Testis (tissue), 3 donors: ENCODE data around the gene PGM1. TPM values are rescaled to one million over a fixed set of nuclear protein-coding genes. Genes with fewer than 3 reads are reported as not detected.

Experiments used
- DNase-seq: peaks from one replicate; pipeline ENCODE4 v3.0.0-alpha.2; 2019
- H3K27ac ChIP-seq, 2 donors: fragments of 200-600 bp; sonication (generic); one replicate each; pipeline ENCODE4 v1.5.1; 2019
- H3K27me3 ChIP-seq: fragments of 200-600 bp; sonication (generic); one replicate; pipeline ENCODE4 v1.5.1; 2019
- H3K36me3 ChIP-seq: fragments of 200-600 bp; sonication (generic); one replicate; pipeline ENCODE4 v1.5.1; 2017; ENCODE audit warnings: low read depth; ENCODE audit errors: missing control alignments
- H3K4me1 ChIP-seq: fragments of 200-600 bp; sonication (generic); one replicate; pipeline ENCODE4 v1.5.1; 2019
- H3K4me3 ChIP-seq, 2 donors: fragments of 200-600 bp; sonication (generic); one replicate each; pipeline ENCODE4 v1.5.1; 2017 to 2019
- H3K9me3 ChIP-seq: fragments of 200-600 bp; sonication (generic); one replicate; pipeline ENCODE4 v1.5.1; 2017
- POLR2A ChIP-seq: fragments of 450-650 bp; IDR thresholded peaks from one replicate; pipeline ENCODE4 v1.6.1; 2017; ENCODE audit warnings: antibody characterized with exemption, mild to moderate bottlenecking, moderate library complexity
- WGBS, 2 donors: methylation state at CpG; one replicate each; pipeline ENCODE4 v1.1.5; 2018; 5-methylcytosine and 5-hydroxymethylcytosine counted together
- intact Hi-C: fragments of 100-400 bp; cut with DNase I; formaldehyde crosslinking; loops from one replicate; pipeline ENCODE4 v1.15.1; 2023; ENCODE audit warnings: low total_unique reads
- polyA plus RNA-seq: library from polyadenylated mRNA; stranded (reverse); fragments of 350-450 nt; fragmentation: Illumina TruSeq; extraction: RNeasy Lipid Tissue Mini Kit (QIAGEN cat#74804); gene quantifications from one replicate; pipeline ENCODE4 v1.2.3, GENCODE V29; 2014; ENCODE audit warnings: low read depth, low replicate concordance; ENCODE audit not compliant: insufficient read depth
- total RNA-seq, 2 donors: library from RNA; depleted of rRNA; stranded (reverse); fragments of >200 nt; gene quantifications; one replicate each; pipeline ENCODE4 v1.2.3, GENCODE V29; 2016
- TF ChIP-seq, protein P1 (sequence below), 3 experiments: fragments of 450-650 bp in 2 of 3; fragments of 200-600 bp in 1 of 3; sonication (generic) in 1 of 3; IDR thresholded peaks; one replicate each; pipeline ENCODE4 v1.5.1; 2016 to 2019; ENCODE audit warnings: antibody characterized with exemption in 3 of 3, mild to moderate bottlenecking in 2 of 3, moderate library complexity in 1 of 3

PGM1 gene
- total and polyA plus RNA-seq, 3 donors from 2014 or later, result 23.2 to 27.7 (median 27.5) TPM

GRCh38 chr1:63603810-63604209 is 10.6 kb downstream of the PGM1 start:
- 91 to 96% methylated on average over 3 of the region's 3 CpGs for WGBS, 2 donors
- intact Hi-C loops, result no loop called here
- no peak for TF ChIP-seq POLR2A
- TF ChIP-seq, protein P1, sequence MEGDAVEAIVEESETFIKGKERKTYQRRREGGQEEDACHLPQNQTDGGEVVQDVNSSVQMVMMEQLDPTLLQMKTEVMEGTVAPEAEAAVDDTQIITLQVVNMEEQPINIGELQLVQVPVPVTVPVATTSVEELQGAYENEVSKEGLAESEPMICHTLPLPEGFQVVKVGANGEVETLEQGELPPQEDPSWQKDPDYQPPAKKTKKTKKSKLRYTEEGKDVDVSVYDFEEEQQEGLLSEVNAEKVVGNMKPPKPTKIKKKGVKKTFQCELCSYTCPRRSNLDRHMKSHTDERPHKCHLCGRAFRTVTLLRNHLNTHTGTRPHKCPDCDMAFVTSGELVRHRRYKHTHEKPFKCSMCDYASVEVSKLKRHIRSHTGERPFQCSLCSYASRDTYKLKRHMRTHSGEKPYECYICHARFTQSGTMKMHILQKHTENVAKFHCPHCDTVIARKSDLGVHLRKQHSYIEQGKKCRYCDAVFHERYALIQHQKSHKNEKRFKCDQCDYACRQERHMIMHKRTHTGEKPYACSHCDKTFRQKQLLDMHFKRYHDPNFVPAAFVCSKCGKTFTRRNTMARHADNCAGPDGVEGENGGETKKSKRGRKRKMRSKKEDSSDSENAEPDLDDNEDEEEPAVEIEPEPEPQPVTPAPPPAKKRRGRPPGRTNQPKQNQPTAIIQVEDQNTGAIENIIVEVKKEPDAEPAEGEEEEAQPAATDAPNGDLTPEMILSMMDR (IDR thresholded peaks at IDR 0.05), result no peak
- H3K27ac ChIP-seq, result no peak overlapping the region
- H3K36me3 ChIP-seq, result no peaks in the 10 kb centered on the region
- no peak overlapping the region for H3K4me3 ChIP-seq
- no peaks in the 10 kb centered on the region for H3K4me1 ChIP-seq
- H3K9me3 ChIP-seq, result no peaks in the 10 kb centered on the region
- no peaks in the 10 kb centered on the region for H3K27me3 ChIP-seq
- no peak for DNase-seq

- no peak for DNase-seq
- no peaks in the 10 kb centered on the region for H3K36me3 ChIP-seq
- intact Hi-C loops, result no loop called here
- WGBS, 2 donors, result 91 to 94% methylated on average over 7 of the region's 7 CpGs
- TF ChIP-seq POLR2A, result no peak
- TF ChIP-seq, protein P1 (IDR thresholded peaks at IDR 0.05), result no peak
- no peak overlapping the region for H3K27ac ChIP-seq
- no peaks in the 10 kb centered on the region for H3K27me3 ChIP-seq
- H3K4me1 ChIP-seq, result no peaks in the 10 kb centered on the region
- H3K9me3 ChIP-seq, result no peaks in the 10 kb centered on the region
- no peak overlapping the region for H3K4me3 ChIP-seq
Measured at GRCh38 chr1:63607322-63607721, 14.1 kb downstream of the PGM1 start.

- H3K27ac ChIP-seq, result no peak overlapping the region
- no peaks in the 10 kb centered on the region for H3K36me3 ChIP-seq
- intact Hi-C loops, result no loop called here
- 63 to 79% methylated on average over 3 of the region's 3 CpGs for WGBS, 2 donors
- H3K9me3 ChIP-seq, result no peaks in the 10 kb centered on the region
- DNase-seq, result no peak
- TF ChIP-seq, protein P1 (IDR thresholded peaks at IDR 0.05), result no peak
- no peak for TF ChIP-seq POLR2A
- no peaks in the 10 kb centered on the region for H3K27me3 ChIP-seq
- peaks cover 3% of the 10 kb centered on the region for H3K4me1 ChIP-seq
- H3K4me3 ChIP-seq, result no peak overlapping the region
Measured at GRCh38 chr1:63611231-63611630, 18.0 kb downstream of the PGM1 start.

DNA sequence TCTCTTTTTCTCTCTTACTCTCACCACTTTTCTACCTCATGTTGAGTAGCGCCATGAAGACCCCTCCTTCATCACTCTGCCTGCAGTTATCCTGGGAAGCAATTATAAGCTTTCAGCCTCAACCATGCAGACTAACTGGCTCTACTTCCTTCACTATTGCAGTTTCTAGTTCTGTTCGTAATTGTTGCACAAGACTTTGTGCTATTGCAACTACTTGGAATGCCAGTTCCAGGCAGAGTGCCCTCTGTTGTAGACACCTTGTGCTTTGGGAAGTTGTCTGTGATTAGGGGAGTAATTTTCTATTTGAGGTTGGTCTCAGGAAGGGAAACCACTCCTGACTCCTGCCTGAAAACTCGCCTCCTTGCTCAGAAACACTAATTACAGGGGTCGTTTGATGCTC is 19.4 kb downstream of the PGM1 start:
- no peaks in the 10 kb centered on the region for H3K36me3 ChIP-seq
- no peak for DNase-seq
- WGBS, 2 donors, result 76 to 85% methylated on average over 3 to 4 of the region's 4 CpGs
- H3K4me1 ChIP-seq, result peaks cover 3% of the 10 kb centered on the region
- H3K9me3 ChIP-seq, result no peaks in the 10 kb centered on the region
- no peak overlapping the region for H3K4me3 ChIP-seq
- intact Hi-C loops, result no loop called here
- no peak overlapping the region for H3K27ac ChIP-seq
- TF ChIP-seq POLR2A, result no peak
- TF ChIP-seq, protein P1 (IDR thresholded peaks at IDR 0.05), result no peak
- H3K27me3 ChIP-seq, result no peaks in the 10 kb centered on the region

DNA sequence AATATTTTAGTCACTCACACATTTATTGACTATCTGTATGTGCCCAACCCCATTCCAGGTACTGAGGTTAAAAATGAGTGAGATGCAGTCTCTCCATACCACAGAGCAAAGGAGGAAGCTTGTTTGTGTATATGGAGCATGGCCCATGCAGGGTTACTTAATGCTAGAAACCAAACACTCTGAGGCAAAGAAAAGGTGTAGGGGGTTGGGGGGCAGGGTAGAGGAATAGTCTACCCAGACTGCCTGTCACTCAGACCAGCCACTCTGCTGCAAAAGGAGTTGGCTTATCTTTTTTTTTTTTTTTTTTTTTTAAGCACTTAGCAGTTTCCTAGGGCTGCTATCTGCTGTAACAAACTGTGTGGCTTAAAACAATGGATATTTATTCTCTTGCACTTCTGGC is 19.8 kb downstream of the PGM1 start:
- TF ChIP-seq, protein P1 (IDR thresholded peaks at IDR 0.05), result no peak
- no peak for TF ChIP-seq POLR2A
- no peak for DNase-seq
- Histone ChIP-seq H3K4me1 (peaks cover 3% of the 10 kb centered on the region), H3K27ac (no peak overlapping the region), H3K27me3 (no peaks in the 10 kb centered on the region), H3K9me3 (no peaks in the 10 kb centered on the region), H3K4me3 (no peak overlapping the region), H3K36me3 (no peaks in the 10 kb centered on the region)
- intact Hi-C loops, result no loop called here
